ENCODE measurements around the gene ACTG1.

Gene ACTG1

GRCh38 chr17:81479175-81480071, 33.2 kb downstream of the ACTG1 start:
- no peak for DNase-seq

DNA sequence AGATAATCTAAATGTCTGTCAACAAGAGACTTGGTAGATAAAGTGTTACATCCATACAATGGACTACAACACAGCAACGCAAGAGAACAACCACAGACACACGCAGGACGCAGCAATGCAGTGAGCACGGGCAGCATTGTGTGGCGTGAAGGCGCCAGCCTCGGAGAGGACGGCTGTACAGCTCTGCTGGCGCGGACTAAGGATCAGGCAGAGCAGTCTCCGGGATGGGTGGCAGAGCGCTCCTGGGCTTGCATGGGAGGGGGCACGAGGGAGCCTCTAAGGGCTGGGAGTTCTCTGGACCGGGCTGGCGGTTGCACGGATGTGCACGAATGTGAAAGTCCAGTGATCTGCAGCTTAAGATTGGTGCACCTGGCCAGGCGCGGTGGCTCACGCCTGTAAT, 34.5 kb downstream of the ACTG1 start:
- DNase-seq: no peak

DNA sequence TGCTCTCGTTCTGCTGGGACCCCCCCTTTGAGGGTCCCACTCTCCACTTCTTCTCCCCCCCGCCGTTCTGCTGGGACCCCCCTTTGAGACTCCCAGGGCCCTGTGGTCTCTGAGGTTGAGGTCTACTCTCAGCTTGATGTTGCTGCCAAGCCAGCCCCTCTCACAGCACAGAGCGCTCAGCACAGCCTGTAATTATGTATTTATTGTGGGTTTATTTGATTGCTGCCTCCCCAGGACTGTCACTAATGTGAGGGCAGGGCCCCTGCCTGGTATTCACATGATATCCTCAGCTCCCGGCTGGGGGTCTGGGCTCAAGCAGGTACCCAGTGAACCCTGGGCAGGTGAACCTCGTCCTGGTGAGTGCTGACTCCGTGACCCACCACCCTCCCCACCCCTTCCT, 35.4 kb downstream of the ACTG1 start:
- no peak for DNase-seq

- DNase-seq: no peak
Measured at GRCh38 chr17:81476635-81477034, 36.0 kb downstream of the ACTG1 start.

DNA sequence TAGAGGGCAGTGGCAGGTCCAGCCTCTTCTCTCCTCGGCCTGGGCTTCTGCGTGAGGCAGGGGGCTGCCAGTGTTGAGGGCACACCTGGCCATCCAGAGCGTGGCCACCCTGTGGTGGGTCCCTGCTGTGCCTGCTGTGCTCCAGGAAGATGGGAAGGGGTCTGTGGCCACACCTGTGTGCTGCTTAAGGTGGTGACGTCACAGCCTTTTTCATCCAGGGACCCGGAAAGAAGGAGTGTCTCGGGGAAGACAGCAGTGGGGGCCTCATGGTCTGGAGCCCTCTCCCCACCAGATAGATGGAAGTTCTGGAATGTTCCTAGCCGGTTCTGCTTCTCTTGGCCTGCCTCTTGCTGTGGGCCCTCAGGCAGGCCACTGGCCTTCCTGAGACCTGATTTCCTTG, 36.5 kb downstream of the ACTG1 start:
- DNase-seq: no peak

DNA sequence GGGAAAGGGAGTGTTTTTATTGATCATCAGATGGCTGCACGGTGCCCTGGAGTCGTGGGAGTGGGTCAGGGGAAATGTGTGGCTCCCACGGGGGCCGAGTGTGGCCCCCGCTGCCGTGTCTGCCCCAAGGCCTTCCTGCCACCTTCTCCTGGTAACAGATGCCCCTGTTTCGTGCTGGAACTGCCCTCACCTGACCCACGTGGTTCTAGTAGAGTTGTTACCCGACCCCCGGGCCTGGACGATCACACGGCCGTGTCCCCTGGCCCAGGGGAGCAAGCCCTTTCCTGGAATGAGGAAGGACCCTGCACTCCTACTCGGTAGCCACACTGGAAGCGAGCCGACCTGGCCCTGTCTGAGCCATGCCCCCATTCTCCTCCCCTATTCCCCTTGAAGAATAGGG, 37.6 kb downstream of the ACTG1 start:
- DNase-seq: no peak

DNA sequence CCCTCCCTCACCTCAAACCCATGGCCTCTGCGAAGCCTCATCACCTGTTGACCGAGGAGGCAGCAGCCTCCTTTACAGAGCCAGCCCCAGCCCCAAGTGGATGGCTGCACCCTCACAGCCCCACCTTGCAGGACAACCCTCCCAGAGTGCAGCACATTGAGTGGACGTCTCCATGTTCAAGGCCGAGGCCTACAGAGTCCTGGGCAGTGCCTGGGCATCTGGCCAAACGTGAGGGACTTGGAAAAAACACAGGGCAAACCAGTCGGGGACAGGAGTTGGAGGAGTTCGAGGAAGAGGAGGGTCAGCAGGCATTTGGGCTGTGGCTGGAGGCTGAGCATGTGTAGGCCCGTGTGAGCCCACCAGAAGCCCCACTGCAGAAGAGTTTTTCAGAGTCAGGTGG, 39.6 kb downstream of the ACTG1 start:
- DNase-seq: no peak

- peak; percentile 22 to 55 for DNase-seq
Measured at GRCh38 chr17:81471818-81472456, 40.7 kb downstream of the ACTG1 start.

- no peak for DNase-seq
Measured at GRCh38 chr17:81470944-81471817, 41.4 kb downstream of the ACTG1 start.

DNA sequence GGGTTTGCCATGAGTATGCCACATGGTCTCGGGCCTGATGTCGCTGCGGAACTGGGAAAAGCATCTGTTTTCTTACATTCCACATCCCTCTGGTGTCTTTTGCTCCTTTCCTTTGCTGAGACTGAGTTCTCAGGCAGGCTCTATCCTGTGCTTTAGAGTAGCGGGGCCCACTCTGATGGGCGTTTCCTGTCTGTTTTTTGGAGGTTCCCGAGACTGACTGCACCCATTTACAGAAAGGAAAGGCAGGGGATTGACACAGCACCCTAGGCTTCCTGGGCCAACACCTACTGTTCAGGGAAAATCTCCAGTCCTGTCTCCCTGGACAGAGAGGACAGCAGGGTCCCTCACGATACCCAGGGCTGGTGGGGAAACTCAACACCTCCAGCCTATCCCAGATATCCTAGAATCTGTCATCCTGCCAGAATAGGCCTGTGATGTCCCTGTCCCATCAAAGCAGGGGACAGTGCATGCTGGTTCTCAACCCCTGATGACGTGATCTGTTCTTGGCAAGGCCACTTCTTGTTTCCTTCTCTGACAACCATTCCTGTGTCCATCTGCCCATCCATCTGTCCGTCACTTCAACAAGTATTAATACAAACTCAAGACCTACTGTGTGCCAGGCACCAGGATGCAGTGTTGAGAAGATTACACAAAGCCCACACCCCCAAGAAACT, 42.2 kb downstream of the ACTG1 start:
- DNase-seq: no peak

DNA sequence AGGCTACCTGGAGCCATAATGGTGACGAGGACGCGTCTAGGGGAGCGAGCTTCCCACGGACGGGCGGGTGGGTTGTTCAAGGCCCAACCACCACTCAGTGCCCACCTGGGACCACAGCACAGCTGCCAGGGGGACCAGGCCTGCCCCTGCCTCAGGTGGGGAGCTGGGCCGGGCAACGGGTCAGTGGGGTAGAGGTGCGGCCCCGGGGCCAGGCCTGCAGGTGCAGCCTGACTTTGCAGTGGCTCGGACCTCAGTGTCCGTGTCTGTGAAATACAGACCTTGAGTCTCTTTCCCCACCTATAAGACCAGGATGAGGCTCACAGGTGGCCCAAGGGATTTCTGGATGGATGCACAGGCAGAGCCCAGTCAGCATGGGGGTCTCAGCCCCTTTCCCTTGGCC, 43.3 kb downstream of the ACTG1 start:
- DNase-seq: no peak

DNA sequence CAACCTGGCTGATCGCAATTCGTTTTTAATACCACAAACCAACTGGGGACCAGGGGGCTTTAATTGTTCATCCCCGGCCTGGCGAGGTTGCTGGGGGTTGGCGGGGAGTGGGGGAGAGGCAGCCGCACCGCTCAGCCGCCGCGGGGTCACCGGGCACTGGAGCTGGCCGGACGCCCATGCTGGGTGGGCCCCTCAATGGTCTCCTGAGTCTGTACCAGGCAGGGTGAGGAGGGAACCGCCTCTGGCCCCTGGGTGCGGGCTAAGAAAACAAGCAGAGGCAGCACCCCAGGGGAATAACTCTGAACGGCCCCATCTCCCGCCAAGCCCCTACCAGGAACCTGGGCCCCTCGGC, 43.9 kb downstream of the ACTG1 start:
- DNase-seq: no peak

GRCh38 chr17:81468111-81468769, 44.4 kb downstream of the ACTG1 start:
- DNase-seq: no peak

DNA sequence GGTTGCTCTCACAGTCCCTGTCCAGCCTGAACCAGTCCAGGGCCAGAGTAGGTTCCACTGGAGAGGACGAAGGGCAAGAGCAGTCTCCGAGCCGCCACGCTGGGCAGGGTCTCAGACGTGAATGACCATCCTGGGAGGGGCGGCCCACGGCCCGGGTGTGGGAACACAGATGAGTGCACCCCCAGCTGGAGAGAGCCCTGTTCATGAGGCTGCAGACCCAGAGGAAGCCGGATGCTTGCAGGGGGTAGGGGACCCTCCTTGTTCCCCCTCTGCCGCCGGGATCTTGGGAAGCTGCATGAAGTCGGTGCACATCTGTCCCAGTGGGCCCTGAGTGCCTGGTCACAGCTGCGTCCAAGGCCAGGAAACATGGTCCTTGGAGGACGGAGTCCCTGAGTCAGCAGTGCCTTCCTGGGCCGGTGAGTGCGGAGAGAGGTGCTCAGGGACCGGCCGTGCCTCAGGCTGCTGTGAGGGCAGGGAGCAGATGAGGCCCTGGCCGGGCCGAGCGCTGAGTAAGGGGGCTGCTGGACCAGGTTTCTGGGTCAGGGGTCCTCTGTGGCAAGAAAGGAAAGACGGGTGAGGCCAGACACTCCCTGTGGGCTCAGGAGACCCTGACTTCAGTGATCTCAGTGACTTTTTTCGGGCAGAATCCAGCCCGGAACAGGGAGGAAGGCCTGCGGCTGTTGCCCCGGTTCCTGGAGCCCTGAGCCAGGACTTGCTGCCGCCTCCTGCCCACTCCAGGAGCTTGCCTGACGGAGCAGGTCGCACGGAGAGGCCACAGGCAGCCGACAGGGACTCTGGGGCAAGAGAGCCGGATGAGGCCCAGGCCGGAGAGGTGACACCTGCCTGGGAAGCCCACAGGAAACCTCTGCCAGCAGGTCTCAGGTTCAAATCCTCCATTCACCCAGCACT, 45.8 kb downstream of the ACTG1 start:
- DNase-seq: no peak

GRCh38 chr17:81465910-81466309, 46.7 kb downstream of the ACTG1 start:
- DNase-seq: no peak

GRCh38 chr17:81464586-81464985, 48.0 kb downstream of the ACTG1 start:
- no peak for DNase-seq

DNA sequence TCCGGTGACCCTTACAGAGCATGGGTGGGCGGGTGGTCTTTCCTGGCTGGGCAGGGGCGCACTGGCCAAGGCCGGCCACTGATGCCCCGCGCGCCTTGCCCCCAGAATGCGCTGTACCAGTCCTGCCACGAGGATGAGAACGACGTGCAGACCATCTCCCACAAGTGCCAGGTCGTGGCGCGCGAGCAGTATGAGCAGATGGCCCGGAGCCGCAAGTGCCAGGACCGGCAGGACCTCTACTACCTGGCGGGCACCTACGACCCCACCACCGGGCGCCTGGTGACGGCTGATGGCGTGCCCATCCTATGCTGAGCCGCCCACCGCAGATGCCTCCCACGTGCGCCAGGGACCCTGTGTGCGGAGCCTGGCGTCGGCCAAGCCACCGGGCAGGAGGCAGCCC, 49.1 kb downstream of the ACTG1 start:
- DNase-seq: no peak

GRCh38 chr17:81462506-81463125, 50.0 kb downstream of the ACTG1 start:
- DNase-seq: no peak

DNA sequence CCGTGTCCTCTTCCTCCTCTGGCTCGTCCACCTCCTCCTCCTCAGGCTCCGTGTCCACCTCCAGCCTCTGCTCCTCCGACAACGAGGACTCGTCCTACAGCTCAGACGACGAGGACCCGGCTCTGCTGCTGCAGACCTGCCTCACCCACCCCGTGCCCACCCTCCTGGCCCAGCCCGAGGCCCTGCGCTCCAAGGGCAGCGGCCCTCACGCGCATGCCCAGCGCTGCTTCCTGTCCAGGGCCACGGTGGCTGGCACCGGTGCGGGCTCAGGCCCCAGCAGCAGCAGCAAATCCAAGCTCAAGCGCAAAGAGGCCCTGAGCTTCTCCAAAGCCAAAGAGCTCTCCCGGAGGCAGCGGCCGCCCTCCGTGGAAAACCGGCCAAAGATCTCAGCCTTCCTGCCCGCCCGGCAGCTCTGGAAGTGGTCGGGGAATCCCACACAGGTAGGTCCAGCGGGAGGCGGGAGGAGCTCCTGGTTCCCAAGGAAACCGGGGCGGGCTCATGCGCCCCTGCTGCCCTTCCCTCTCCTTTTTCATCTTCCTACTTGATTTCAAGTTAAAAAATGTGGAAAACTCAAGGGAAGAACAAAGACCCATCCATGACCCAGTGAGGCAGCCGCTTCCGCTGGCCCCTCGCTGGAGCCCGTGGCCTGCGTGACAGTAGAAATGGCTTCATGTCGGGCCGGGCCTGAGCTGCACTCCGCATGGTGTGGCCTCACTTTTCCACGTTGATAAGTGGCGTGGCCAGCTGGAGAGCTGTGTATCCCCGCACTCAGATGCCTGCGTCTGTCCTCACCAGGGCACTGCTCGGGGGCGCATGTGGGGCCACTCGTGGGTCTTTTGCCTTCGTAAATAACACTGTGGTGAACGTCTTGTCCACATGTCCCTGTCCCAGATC, 50.7 kb downstream of the ACTG1 start:
- DNase-seq: no peak

Data from NCI-H526 (cell line).